GM12878 (cell line): Measurements from ENCODE around the gene EPS8L1. TPM values are rescaled to one million over a fixed set of nuclear protein-coding genes. Genes with fewer than 3 reads are reported as not detected.

Experiments
- EED ChIP-seq: sonication (generic); IDR thresholded peaks from 2 replicates; pipeline ENCODE4 v1.6.1; 2016; ENCODE audit warnings: antibody characterized with exemption, low read depth
- SPI1 ChIP-seq: IDR thresholded peaks from 2 replicates; pipeline ENCODE4 v1.6.1; 2011; ENCODE audit warnings: low read depth, mild to moderate bottlenecking, low read length, moderate library complexity, borderline replicate concordance; ENCODE audit not compliant: insufficient read depth
- ZBTB11 ChIP-seq: fragments of 450-650 bp; formaldehyde crosslinking; IDR thresholded peaks from 2 replicates; pipeline ENCODE4 v1.5.0; 2022; ENCODE audit warnings: mild to moderate bottlenecking, missing genetic modification characterization
- ZNF384 ChIP-seq: IDR thresholded peaks from 2 replicates; pipeline ENCODE4 v1.6.1; 2012; ENCODE audit warnings: low read depth, mild to moderate bottlenecking, low read length, improper control_type of control experiment, borderline replicate concordance
- polyA plus RNA-seq, 11 experiments: library from polyadenylated mRNA; depleted of rRNA in 4 of 11; unstranded in 6 of 11; stranded (reverse) in 5 of 11; fragments of >200 nt; fragmentation: Nextera tagmentation in 4 of 11; fragmentation: Illumina TruSeq in 1 of 11; extraction: Ambion mirVana in 4 of 11; extraction: Trizol in 1 of 11; gene quantifications; 1 replicate in 1 of 11; 2 replicates in 10 of 11; pipeline versions ENCODE4 v1.2.1 to v1.2.3, GENCODE V29; 2011 to 2016; ENCODE audit warnings: inconsistent platforms in 2 of 11, missing spikeins in 2 of 11, low read depth in 1 of 11
- total RNA-seq, 4 experiments: library from RNA; depleted of rRNA in 3 of 4; stranded (reverse); fragments of >200 nt in 3 of 4; fragmentation: Illumina TruSeq in 1 of 4; extraction: Trizol in 1 of 4; gene quantifications; 2 replicates each; pipeline versions ENCODE4 v1.2.1 to v1.2.3, GENCODE V29; 2013 to 2021
- TF ChIP-seq, protein P1 (sequence below): IDR thresholded peaks from 2 replicates; pipeline ENCODE4 v1.6.1; 2012; ENCODE audit warnings: mild to moderate bottlenecking, low read depth, low read length
- TF ChIP-seq, protein P2 (sequence below): fragments of 450-650 bp; IDR thresholded peaks from 2 replicates; pipeline ENCODE4 v1.6.1; 2016; ENCODE audit warnings: mild to moderate bottlenecking

The EPS8L1 gene
- total and polyA plus RNA-seq, 10 of the 15 experiments (the other 5 are each of a cell fraction or from before 2014, with no cell fraction given) = 0.68 to 2.2 (median 0.96) TPM; not detected in 2

GRCh38 chr19:55096061-55096701 is 20.5 kb downstream of the EPS8L1 start (continued):
- TF ChIP-seq, protein P1, sequence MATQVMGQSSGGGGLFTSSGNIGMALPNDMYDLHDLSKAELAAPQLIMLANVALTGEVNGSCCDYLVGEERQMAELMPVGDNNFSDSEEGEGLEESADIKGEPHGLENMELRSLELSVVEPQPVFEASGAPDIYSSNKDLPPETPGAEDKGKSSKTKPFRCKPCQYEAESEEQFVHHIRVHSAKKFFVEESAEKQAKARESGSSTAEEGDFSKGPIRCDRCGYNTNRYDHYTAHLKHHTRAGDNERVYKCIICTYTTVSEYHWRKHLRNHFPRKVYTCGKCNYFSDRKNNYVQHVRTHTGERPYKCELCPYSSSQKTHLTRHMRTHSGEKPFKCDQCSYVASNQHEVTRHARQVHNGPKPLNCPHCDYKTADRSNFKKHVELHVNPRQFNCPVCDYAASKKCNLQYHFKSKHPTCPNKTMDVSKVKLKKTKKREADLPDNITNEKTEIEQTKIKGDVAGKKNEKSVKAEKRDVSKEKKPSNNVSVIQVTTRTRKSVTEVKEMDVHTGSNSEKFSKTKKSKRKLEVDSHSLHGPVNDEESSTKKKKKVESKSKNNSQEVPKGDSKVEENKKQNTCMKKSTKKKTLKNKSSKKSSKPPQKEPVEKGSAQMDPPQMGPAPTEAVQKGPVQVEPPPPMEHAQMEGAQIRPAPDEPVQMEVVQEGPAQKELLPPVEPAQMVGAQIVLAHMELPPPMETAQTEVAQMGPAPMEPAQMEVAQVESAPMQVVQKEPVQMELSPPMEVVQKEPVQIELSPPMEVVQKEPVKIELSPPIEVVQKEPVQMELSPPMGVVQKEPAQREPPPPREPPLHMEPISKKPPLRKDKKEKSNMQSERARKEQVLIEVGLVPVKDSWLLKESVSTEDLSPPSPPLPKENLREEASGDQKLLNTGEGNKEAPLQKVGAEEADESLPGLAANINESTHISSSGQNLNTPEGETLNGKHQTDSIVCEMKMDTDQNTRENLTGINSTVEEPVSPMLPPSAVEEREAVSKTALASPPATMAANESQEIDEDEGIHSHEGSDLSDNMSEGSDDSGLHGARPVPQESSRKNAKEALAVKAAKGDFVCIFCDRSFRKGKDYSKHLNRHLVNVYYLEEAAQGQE = no peak
- TF ChIP-seq, protein P2, sequence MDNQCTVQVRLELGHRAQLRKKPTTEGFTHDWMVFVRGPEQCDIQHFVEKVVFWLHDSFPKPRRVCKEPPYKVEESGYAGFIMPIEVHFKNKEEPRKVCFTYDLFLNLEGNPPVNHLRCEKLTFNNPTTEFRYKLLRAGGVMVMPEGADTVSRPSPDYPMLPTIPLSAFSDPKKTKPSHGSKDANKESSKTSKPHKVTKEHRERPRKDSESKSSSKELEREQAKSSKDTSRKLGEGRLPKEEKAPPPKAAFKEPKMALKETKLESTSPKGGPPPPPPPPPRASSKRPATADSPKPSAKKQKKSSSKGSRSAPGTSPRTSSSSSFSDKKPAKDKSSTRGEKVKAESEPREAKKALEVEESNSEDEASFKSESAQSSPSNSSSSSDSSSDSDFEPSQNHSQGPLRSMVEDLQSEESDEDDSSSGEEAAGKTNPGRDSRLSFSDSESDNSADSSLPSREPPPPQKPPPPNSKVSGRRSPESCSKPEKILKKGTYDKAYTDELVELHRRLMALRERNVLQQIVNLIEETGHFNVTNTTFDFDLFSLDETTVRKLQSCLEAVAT = no peak
- TF ChIP-seq SPI1 (no peak), EED (no peak), ZNF384 (no peak), ZBTB11 (no peak)
